GM20000 (cell line): Measurements from ENCODE around the gene CDH13.

Experiments
- DNase-seq: peaks from one replicate; pipeline ENCODE4 v3.0.0; 2012; ENCODE audit warnings: low spot score
- CTCF ChIP-seq: IDR thresholded peaks from 2 replicates; pipeline ENCODE4 v1.5.1; 2012; ENCODE audit warnings: mild to moderate bottlenecking, control low read depth; ENCODE audit errors: extremely low read depth, missing control alignments

Gene CDH13

GRCh38 chr16:83592778-83593177 lies 966.0 kb downstream of the CDH13 start:
- DNase-seq, result no peak
- no peak for TF ChIP-seq CTCF

- DNase-seq, result no peak
- no peak for TF ChIP-seq CTCF
Measured at GRCh38 chr16:83599789-83600462, 973.2 kb downstream of the CDH13 start.

- DNase-seq, result no peak
- no peak for TF ChIP-seq CTCF
Measured at GRCh38 chr16:83602761-83603722, 976.3 kb downstream of the CDH13 start.

GRCh38 chr16:83603723-83604570 lies 977.2 kb downstream of the CDH13 start:
- no peak for DNase-seq
- no peak for TF ChIP-seq CTCF

GRCh38 chr16:83606486-83607030 lies 979.8 kb downstream of the CDH13 start:
- DNase-seq, result no peak
- TF ChIP-seq CTCF, result no peak

- no peak for TF ChIP-seq CTCF
- no peak for DNase-seq
Measured at GRCh38 chr16:83609178-83609577, 982.4 kb downstream of the CDH13 start.
